GM19351 (cell line): ENCODE measurements around the gene CFAP100.

ENCODE experiments used
- ATAC-seq: cut with Tn5 transposase; IDR thresholded peaks from one replicate; pipeline ENCODE4 v1.9.1; 2021; ENCODE audit warnings: mild to moderate bottlenecking, moderate library complexity; ENCODE audit not compliant: unreplicated experiment

CFAP100 gene

DNA sequence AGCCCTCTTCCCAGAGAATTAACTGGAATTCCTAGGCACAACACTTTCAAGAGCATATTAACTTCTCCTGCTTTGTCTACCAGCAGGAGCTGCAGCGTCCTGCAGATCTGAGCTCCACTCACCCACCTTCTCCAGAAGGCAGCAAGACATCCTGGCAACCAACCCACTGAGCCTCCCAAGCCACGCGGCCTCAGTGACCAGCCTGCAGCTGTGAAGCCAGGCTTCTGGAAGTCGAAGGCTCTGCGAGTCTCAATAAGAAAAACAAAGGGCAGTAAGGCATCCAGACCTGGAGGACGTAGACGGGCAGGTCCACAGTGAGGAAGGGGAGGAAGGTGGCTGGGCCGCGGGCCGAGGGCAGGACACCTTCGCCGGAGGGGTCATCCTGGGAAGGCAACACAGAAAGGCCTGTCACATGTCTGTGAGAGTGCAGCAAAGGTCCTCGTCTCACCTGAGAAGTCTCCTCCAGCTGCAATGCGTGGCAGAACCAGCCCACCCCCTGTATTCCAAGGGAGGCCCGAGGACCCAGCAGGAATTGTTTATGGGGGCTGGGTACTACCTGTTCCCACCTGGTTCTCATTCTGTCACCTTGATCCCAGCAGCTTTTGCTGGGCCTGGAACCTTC lies 44.7 kb downstream of the CFAP100 start:
- no peak for ATAC-seq

DNA sequence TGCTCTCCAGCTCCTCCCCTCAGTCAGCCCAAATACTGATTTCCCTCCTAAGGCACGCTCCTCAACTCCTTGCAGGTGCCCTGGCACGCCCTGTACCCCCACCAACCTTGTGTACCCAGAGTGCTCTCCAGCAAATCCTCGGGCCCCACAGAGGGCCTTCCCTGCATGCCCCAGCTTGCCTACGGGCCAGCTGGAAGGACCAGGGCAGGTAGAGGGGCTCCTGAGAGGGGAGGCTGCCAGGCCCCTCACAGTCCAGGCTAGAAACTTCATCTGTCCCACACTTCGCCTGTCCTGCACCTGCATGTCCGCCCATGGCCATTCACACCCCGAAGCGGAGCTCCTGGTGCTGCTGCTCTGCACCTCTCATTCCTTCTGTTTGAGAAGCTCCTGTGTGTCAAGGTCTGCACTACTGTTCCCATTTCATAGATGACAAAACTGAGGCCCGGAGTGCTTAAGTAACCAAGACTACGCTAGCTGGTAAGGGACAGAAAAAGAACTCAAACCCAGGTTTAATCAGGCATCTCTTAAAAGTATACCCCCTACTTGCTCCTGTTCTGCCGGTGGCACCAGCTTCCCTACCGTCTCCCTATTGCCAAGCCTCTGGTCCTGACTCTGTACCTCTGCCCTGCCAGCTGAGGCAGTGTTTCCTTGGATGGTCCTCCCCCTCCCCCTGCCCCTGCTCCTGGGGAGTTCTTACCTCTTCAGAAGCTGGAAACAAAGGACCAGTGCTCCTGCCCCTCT lies 45.4 kb downstream of the CFAP100 start:
- ATAC-seq = no peak

DNA sequence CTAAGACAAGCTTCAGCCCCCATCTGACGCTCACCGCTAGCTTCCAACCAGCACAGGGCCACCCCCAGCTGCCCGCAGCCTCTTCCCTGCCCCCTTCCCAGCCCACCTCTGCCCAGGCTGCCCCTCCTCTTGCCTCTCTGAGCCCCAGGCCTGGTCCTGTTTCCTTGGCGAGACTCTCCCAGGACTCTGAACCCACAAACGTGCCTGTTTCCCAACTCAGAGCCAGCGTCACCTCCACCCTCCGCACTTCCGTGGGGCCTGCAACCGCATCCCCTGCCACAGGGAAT lies 45.9 kb downstream of the CFAP100 start:
- no peak for ATAC-seq

DNA sequence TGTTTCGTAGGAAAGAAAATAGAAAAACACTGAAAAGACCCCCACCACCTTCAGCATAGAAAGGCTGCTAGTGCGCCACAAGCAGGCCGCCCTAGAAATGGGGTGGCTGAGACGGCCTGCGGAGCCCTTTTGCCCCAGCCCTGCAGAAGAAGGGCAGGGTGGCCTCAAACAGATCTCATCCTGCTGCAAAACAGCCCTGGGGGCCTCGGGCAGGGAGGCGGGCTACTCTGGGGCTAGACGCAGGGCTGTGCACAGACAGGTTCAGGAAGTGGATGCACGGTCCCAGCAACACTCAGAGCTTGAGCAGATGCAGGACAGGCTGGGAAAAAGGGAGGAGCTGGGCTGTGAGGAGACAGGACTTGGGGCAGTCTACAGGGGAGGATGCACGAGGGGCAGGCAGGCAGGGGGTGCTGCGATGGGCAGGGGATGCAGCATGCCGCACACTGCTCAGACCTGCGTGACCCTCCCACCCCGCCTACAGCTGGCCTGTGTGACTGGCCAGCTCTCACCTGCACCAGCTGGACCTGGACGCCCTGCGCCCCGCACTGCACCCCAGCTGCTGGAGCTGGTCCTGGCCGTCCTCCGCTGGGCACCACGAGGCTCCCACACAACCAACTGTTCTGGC lies 46.7 kb downstream of the CFAP100 start:
- no peak for ATAC-seq

DNA sequence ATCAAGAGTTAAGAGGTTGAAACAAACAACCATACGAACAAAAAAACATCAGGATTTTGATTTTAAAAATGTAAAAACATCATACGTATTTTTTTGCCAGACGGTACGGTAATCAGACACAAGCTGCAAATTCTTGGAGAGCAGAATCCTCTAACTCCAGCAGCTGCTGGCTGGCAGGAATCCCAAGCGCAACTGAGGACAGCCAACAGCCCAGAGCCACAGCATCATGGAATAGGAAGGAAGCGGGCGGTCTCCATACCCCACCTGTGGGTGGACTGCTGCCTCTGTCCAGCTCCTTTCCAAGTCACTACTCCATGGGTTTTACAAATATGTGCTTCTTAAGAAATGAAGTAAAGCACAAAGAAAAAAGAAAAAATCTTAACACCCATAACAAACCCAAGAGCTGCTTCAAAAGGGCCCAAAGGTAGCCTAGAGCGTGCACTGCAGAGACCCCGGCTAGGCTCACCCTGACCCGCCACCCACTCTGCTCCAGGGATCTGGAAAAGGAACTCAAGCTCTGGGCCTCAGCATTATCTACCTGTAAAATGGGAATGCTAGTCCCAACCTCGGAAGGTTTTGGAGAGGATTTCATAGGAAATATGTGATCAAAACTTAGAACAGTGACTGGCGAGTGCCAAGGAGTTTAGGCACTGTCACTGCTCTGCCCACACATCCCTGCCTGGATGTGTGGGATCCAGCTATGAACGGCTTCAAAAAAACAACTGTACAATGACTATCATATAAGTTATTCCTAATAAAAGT lies 47.6 kb downstream of the CFAP100 start:
- ATAC-seq = no peak

DNA sequence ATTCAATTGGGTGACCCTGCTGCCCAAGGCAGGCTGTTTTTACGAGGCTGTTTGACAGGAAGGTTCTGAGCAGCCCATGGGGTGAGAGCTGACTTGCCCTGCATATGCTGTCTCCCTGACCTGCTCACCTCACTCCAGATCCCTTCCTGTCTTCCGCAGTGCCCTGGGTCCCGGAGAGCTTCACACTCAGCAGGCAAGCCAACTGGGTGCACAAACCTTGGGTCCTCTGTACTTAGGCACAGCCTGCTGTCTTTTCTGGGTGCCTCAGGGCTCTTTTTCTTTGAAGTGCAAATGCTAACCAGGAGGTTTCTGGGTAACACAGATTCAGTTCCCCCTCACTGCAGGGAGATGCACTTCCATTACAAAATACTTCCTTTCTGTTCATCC lies 48.1 kb downstream of the CFAP100 start:
- no peak for ATAC-seq

DNA sequence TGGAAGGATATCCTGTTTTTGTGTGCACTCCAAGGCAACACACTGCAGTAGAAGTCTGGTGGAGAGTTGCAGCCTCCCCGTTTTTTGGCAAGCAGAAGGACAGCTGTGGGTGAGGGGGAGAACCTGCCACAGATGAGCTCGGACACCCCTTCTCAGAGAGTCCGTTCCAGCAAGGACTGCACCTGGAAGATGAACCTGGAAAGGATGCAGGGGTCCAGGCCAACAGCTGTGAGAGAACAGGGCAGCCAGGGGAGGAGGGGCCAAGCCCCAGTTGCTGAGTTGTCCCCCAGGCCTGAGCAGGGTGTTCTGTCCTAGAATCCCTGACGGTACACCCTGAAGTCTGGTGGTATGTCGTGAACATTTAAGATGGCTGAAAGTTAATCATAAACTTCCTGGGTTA lies 50.8 kb downstream of the CFAP100 start:
- no peak for ATAC-seq

DNA sequence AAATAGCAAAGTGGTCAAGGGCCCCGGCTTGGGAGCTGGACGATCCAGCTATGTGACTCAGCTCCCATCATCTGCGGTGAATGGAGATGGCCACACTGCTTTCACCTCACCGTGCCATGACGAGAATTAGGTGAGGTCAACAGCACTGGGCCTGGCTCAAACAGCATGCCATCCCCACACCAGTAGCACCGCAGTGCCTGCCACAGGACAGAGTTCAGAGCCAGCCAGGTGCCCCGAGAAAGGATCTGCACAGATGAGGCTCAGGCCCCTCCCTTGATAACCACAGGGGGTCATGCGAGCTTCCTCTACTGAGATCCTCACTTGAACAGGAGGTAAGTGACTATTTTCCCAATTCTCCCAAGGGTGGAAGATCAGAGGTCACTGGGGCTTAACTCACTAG lies 51.6 kb downstream of the CFAP100 start:
- no peak for ATAC-seq

DNA sequence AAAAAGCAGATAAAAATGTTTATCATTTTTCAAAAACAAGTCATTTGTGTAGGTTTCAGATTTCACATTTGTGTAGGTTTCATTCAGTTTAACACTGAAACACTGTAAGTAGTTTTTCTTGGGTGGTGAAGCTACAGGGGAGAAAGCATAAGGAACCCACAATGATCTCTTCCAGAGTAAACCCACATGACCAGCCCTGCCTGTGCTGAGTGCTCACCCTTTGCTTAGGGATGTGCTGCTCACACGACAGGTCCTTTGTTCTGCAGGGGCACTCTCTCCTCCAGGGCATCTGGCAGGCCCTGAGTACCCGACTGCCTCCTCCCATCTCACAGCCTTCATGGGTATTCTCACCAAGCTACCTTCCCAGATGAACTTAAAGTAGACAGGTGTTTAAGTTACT lies 52.1 kb downstream of the CFAP100 start:
- ATAC-seq = no peak

DNA sequence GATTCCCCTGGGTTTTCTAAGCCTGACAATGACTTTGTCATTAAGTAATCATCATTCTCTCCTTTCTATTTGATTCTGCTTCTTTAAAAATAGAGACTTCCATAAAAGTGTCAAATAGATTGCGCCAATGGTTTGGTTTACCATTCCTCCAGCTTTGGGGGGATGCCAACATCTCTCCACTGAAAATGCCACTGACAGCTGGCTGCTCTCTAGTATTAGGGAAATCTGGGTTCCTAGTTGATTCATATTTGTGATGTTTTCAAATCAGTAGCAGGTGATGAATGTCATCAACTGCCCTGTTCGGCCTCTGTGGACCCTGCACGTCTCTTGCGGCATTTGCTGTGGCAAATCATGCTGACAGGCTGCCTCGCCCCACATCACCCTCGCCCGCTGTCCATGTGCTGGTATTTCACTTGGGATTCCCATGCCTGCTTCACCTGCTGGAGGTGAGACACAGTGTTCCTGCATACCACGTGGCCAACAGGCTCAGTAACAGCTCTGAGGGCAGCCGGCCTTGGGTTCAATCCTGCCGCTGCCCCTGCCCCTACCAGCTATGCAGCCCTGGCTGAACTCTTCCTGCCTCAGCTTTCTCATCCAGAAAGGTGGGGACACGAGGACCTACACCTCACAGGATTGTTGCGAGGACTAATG lies 52.9 kb downstream of the CFAP100 start:
- ATAC-seq = no peak

DNA sequence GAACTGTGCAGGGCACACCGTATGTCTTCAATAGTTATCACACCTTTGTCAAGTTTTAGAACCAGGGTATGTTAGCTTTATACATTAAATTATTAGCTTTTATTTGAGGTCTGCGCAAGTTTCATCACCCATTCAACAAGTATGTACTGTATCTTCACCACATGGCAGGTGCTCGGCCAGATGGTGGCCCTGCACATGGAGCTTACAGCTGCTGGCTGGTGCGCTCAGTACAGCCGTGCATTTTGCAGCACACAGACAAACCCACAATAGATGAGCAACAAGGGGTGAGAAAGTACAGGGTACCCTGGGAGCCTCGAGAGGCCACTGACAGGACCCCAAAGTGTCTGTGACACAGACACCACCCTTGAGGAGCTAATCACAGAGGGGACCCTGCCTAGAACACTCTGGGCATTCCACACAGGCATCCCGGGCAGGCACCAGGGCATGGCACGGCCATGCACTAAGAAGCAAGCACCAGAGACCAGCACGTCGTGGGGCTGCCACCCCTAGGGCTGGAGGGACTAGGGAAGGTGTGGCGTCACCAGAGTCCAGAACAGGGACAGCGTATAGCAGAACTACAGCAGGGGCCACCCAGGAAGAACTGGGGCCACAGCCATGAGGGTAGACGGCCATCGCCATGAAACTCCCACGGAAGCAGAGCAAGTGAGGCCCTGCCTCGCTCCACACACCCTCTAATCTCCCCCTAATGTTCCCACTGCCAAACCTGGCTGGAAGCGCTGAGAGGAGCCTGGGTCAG lies 53.6 kb downstream of the CFAP100 start:
- ATAC-seq = no peak

DNA sequence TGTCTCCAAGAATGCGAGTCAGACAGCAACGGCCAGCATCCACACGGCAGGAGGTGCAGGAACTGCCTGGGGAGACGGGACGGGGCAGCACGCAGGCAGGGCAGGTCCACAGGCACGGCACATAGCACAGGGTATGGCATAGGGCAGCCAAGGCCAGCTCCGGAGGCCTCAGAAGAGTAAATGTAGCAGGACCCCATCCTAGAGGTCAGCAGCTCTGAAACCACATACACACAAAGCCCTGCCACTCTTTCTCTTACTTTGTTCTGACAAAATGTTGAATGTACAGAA lies 54.1 kb downstream of the CFAP100 start:
- ATAC-seq = no peak

DNA sequence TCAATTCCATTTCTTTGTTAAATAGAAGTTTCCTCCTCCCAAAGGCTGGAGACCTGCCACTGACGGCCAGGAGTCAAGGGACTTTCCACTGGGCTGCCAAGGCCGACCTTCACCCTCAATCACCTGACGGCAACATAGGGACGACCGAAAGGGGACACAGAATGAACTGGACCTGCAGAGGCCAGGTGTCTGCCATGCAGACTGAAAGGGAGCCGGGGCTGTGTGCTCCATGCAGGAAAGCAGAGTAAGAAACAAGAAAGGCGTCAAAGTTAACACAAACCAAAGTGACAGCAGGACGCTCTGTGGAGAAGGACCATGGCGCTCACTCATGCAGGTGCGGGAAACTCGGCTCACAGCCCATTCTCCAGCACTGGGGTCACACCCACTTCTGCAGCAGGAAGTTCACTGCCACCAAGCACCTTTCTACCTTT lies 54.9 kb downstream of the CFAP100 start:
- ATAC-seq = no peak

DNA sequence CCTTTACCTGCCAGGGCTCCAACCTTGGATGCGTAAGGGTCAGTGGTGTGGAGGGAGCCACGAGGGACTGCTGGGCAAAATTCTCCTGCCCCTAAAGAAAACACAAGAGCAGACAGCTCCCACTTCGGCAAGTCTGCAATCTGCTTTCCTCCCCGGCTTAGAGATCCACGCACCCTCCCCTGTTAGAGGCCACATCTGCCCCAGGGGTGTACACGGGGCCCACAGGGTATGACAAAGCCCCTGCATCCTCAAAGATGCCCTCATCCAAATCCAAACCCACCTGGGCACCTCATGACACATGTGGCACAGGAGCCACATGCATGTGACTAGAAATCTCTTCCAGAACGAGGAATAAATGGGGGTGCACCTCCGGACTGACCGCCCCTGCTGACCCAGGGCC lies 55.5 kb downstream of the CFAP100 start:
- ATAC-seq = no peak

DNA sequence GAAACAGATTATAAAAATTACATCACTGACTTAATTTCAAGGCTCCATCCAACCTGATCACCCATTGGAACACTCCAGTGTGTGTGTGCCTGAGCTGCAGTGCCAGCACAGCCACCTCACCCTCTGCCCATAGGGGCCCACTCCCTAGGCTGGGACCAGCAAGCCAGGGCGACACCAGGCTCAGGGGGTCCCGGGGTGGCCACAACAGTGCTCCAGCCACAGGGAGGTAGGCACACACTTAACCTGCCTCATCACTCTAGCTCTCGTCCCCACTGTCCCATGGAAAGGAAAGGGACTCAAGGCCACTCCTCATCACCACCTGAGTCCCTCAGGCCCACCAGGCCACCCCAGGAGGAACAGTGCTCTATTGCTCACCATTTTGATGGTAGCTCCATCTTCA lies 56.0 kb downstream of the CFAP100 start:
- ATAC-seq = no peak

DNA sequence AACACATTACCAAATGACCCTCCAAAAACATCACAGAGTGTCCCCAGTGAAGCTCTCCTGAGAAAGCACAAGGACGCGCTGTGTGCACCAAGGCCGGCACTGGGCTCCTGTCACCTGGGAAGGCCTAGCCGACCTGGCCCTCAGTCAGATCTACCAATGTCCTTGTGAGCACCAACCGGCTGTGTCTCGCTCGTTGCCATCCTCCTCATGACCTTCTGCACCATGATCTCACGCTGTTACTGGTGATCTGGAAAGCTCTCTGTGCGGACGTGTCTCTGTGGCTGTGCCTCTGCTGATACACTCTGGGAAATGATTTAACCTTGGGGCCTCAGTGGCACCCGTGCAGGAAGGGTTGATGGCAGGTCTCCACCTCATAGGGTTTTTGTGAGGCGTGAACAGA lies 56.8 kb downstream of the CFAP100 start:
- no peak for ATAC-seq

DNA sequence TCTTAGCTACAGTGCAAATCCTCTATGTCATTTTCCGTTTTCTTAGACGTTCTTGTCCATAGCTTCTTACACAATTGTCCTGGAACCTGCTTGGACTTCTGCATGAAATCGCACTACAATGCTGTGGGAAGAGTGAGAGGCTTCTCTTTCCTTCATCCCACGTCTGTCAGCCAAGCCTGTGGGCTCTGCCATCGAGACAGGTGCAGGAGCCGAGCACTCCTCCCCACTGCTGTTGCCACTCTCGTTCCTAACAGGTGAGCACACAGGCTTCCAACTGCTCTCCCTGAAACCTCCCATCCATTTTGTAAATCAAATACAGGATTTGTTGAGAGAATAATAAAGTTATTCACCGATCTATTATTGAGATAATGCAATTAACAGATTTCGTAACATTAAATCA lies 57.5 kb downstream of the CFAP100 start:
- ATAC-seq = no peak

DNA sequence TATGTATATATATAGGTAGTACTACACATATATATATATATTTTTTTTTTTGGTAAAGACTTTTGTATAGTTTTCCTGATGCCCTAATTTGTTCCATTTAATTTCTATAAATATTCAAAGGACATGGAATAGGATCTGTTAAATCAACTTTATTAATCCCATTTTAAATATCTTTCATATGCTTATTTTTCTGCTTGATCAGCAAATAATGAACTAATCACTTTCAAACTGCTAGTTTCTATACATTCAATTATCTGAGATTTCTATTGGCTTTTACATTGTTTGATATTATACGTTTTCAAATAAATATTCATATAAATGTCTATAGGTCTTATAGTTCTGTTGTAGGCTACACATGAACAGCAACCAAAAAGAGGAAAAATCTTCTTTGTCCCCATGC lies 59.3 kb downstream of the CFAP100 start:
- no peak for ATAC-seq

DNA sequence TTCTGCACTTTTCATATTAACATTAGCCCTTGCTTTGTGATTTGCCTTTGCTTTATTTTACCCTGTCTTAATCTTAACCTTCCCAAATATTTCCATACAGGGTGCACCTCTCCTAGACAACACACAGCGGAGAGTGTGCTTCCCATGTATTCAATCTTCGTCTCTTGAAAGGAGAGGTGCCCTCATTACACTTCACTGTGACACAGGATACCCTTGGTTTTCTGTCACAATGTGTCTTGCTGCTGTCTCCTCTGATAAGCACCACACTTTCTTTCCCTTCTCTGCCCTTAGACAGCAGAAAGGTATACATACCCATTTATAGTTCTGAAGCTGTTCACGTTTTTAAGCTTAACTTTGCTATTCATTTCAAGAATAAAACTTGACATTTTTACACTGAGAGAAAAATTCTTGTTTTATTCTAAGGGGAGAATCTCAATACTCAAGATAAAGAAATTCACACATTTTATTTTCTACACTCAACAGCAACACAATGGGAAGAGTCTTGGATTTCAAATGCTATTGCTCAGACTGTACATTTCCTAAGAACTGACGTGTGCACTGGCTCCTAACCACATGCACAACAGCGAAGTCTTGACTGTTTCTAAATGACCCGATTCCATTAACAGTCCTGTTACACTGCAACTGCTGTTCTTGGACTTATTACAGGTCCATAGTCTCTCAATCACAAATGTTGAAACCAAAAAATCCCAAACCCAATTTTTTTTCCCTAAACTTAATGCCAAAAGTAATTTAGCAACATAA lies 59.9 kb downstream of the CFAP100 start:
- ATAC-seq = no peak

DNA sequence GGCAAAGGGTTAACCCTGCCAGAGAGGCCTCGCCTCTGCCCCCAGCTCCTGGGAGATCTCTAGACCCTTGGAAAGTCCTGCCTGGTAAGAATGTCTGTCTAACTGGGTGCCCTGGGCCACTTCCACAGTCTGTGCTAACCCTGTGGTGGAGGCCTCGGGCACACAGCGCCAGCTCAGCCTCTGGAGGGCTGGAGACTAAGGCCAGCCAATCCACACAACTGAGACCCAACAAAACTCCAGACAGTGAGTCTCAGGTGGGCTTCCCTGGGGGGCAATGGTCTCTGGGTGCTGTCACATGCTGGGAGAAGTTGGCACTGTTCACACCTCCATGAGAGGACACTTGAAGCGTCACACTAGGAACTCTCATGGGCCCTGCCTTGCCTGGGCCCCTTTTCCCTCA lies 61.5 kb downstream of the CFAP100 start:
- no peak for ATAC-seq
